Gastroesophageal sphincter (tissue), 4 donors: Measurements from ENCODE around the gene B4GALNT1. TPM values are rescaled to one million over a fixed set of nuclear protein-coding genes. Genes with fewer than 3 reads are reported as not detected.
A peak's percentile ranks its signal among the peaks of the same experiment; 100 is the strongest.

Experiments
- ATAC-seq: fragments of 150-250 bp; one replicate; pipeline ENCODE4 v1.9.1; 2016; ENCODE audit warnings: mild to moderate bottlenecking, moderate library complexity
- H3K27ac ChIP-seq, 4 donors: fragments of 200-600 bp; sonication (generic) in 3 of 4; 1 replicate in 3 of 4; 2 replicates in 1 of 4; pipeline ENCODE4 v1.5.1; 2016 to 2019
- H3K27me3 ChIP-seq: fragments of 200-600 bp; sonication (generic); one replicate; pipeline ENCODE4 v1.5.1; 2019
- H3K36me3 ChIP-seq, 2 donors: fragments of 200-600 bp; sonication (generic); one replicate each; pipeline ENCODE4 v1.5.1; 2019; ENCODE audit warnings: control low read depth in 1 of 2
- H3K4me1 ChIP-seq, 3 donors: fragments of 200-600 bp; sonication (generic); 1 replicate in 2 of 3; 2 replicates in 1 of 3; pipeline ENCODE4 v1.5.1; 2016 to 2019; ENCODE audit warnings: control low read depth in 2 of 3
- H3K4me3 ChIP-seq, 2 donors: fragments of 200-600 bp; sonication (generic); one replicate each; pipeline ENCODE4 v1.5.1; 2019; ENCODE audit warnings: mild to moderate bottlenecking in 1 of 2, moderate library complexity in 1 of 2
- H3K9me3 ChIP-seq, 3 donors: fragments of 200-600 bp; sonication (generic); one replicate each; pipeline ENCODE4 v1.5.1; 2017 to 2019; ENCODE audit warnings: control low read depth in 2 of 3
- CTCF ChIP-seq, 4 experiments: fragments of 200-600 bp in 2 of 4; fragments of 450-650 bp in 2 of 4; sonication (generic) in 1 of 4; IDR thresholded peaks; one replicate each; pipeline ENCODE4 v1.5.1; 2017 to 2019; ENCODE audit warnings: antibody characterized with exemption in 4 of 4, mild to moderate bottlenecking in 2 of 4, moderate library complexity in 2 of 4
- EP300 ChIP-seq: sonication (generic); formaldehyde crosslinking; IDR thresholded peaks from one replicate; pipeline ENCODE4 v1.6.1; 2017; ENCODE audit warnings: antibody characterized with exemption, mild to moderate bottlenecking
- POLR2A ChIP-seq, 2 donors: fragments of 450-650 bp; IDR thresholded peaks; one replicate each; pipeline ENCODE4 v1.6.1; 2017; ENCODE audit warnings: antibody characterized with exemption in 2 of 2, mild to moderate bottlenecking in 2 of 2, moderate library complexity in 1 of 2
- POLR2AphosphoS5 ChIP-seq: sonication (generic); formaldehyde crosslinking; IDR thresholded peaks from one replicate; pipeline ENCODE4 v1.6.1; 2017; ENCODE audit warnings: antibody characterized with exemption
- WGBS, 2 donors: methylation state at CpG; one replicate each; pipeline ENCODE4 v1.1.5; 2018; ENCODE audit warnings: low coverage in 1 of 2; 5-methylcytosine and 5-hydroxymethylcytosine counted together
- total RNA-seq, 4 donors: library from RNA; depleted of rRNA; stranded (reverse); fragments of >200 nt; gene quantifications; one replicate each; pipeline ENCODE4 v1.1.0, GENCODE V29; 2016

The B4GALNT1 gene
- total RNA-seq, 4 donors from 2014 or later = 2.3 to 10.1 (median 5.0) TPM

- Histone ChIP-seq H3K4me3 (peak within 1 kb of the TSS; percentile 91 to 93), H3K27ac (peak within 1 kb of the TSS; percentile 96 to 99 (median 99)), H3K4me1 (peaks cover 0 to 63% (median 15%) of the 10 kb centered on the region in 3 donors), H3K36me3 (peaks cover 0 to 57% of the 10 kb centered on the region in 2 donors), H3K27me3 (no peaks in the 10 kb centered on the region), H3K9me3 (no peaks in the 10 kb centered on the region)
- TF ChIP-seq EP300 = no peak
- TF ChIP-seq POLR2A (IDR thresholded peaks at IDR 0.05) = peak; percentile 18 to 29
- no peak for TF ChIP-seq POLR2AphosphoS5
- no peak for TF ChIP-seq CTCF (IDR thresholded peaks at IDR 0.05)
- WGBS, 2 donors = 0% methylated on average over 3 to 6 of the region's 36 CpGs
- peak; percentile 29 for ATAC-seq
Observed at GRCh38 chr12:57604454-57604991, 28.5 kb downstream of the B4GALNT1 start, which contains the start of gene DTX3. TSS of gene DTX3 (plus strand) at chr12:57604824. CDS start at chr12:57606518, 1,694 bp downstream.

- ATAC-seq = peak; percentile 86
- 0 to 13% methylated on average over 1 to 5 of the region's 6 CpGs for WGBS, 2 donors
- Histone ChIP-seq H3K4me3 (peak overlapping the region; percentile 91 to 93), H3K4me1 (peaks cover 0 to 57% (median 9%) of the 10 kb centered on the region in 3 donors), H3K9me3 (no peaks in the 10 kb centered on the region), H3K27ac (peak overlapping the region; percentile 96 to 99 (median 99)), H3K36me3 (peaks cover 0 to 61% of the 10 kb centered on the region in 2 donors), H3K27me3 (no peaks in the 10 kb centered on the region)
- TF ChIP-seq POLR2A (IDR thresholded peaks at IDR 0.05) (no peak), POLR2AphosphoS5 (peak; percentile 57)
Observed at GRCh38 chr12:57603815-57604453, 29.1 kb downstream of the B4GALNT1 start.

GRCh38 chr12:57603324-57603723 lies 29.7 kb downstream of the B4GALNT1 start:
- Histone ChIP-seq H3K4me3 (no peak overlapping the region), H3K4me1 (peaks cover 0 to 51% (median 7%) of the 10 kb centered on the region in 3 donors), H3K36me3 (peaks cover 0 to 61% of the 10 kb centered on the region in 2 donors), H3K27ac (peak overlapping the region; percentile 86 to 99 (median 98)), H3K27me3 (no peaks in the 10 kb centered on the region), H3K9me3 (no peaks in the 10 kb centered on the region)
- no peak for TF ChIP-seq POLR2A (IDR thresholded peaks at IDR 0.05)
- no peak for TF ChIP-seq EP300
- TF ChIP-seq CTCF (IDR thresholded peaks at IDR 0.05) = no peak
- TF ChIP-seq POLR2AphosphoS5 = no peak
- WGBS, 2 donors = 14% methylated on average over 2 of the region's 2 CpGs; no CpG with 5 or more reads in 1 of the 2 donors
- ATAC-seq = no peak

GRCh38 chr12:57602544-57602943 lies 30.5 kb downstream of the B4GALNT1 start:
- no peak overlapping the region for H3K4me3 ChIP-seq
- no peak for ATAC-seq
- peaks cover 0 to 62% of the 10 kb centered on the region in 2 donors for H3K36me3 ChIP-seq
- H3K27me3 ChIP-seq = no peaks in the 10 kb centered on the region
- H3K4me1 ChIP-seq = peaks cover 0 to 48% (median 7%) of the 10 kb centered on the region in 3 donors
- no peaks in the 10 kb centered on the region for H3K9me3 ChIP-seq
- TF ChIP-seq POLR2AphosphoS5 = no peak
- peak overlapping the region in 3 of 4 donors; percentile 3 to 99 (median 96) for H3K27ac ChIP-seq

- H3K4me1 ChIP-seq = peaks cover 0 to 27% (median 3%) of the 10 kb centered on the region in 3 donors
- peaks cover 0 to 69% of the 10 kb centered on the region in 2 donors for H3K36me3 ChIP-seq
- no peaks in the 10 kb centered on the region for H3K27me3 ChIP-seq
- TF ChIP-seq EP300 (no peak), POLR2AphosphoS5 (no peak), POLR2A (IDR thresholded peaks at IDR 0.05) (no peak), CTCF (IDR thresholded peaks at IDR 0.05) (no peak)
- H3K4me3 ChIP-seq = no peak overlapping the region
- no peaks in the 10 kb centered on the region for H3K9me3 ChIP-seq
- ATAC-seq = no peak
- 52 to 80% methylated on average over 1 to 2 of the region's 2 CpGs for WGBS, 2 donors
- no peak overlapping the region for H3K27ac ChIP-seq
Observed at GRCh38 chr12:57600395-57600794, 32.6 kb downstream of the B4GALNT1 start.

- Histone ChIP-seq H3K27ac (no peak overlapping the region), H3K4me3 (no peak overlapping the region), H3K9me3 (no peaks in the 10 kb centered on the region), H3K27me3 (no peaks in the 10 kb centered on the region), H3K4me1 (peaks cover 0 to 31% (median 6%) of the 10 kb centered on the region in 3 donors), H3K36me3 (peaks cover 0 to 44% of the 10 kb centered on the region in 2 donors)
- no peak for ATAC-seq
- no peak for TF ChIP-seq EP300
- no peak for TF ChIP-seq POLR2AphosphoS5
- no peak for TF ChIP-seq CTCF (IDR thresholded peaks at IDR 0.05)
- no peak for TF ChIP-seq POLR2A (IDR thresholded peaks at IDR 0.05)
- 40 to 52% methylated on average over 1 to 3 of the region's 4 CpGs for WGBS, 2 donors
Observed at GRCh38 chr12:57593187-57593586, 39.8 kb downstream of the B4GALNT1 start.
